Calu3 (cell line): ENCODE data around the gene KIF21A. TPM values are rescaled to one million over a fixed set of nuclear protein-coding genes. Genes with fewer than 3 reads are reported as not detected.

ENCODE experiments used
- BruUV-seq: library from RNA; stranded (reverse); fragments of 400-500 nt; replicated peaks from 2 replicates; lab custom pipeline; 2021; lab: Mats Ljungman, UMichigan
- CTCF ChIA-PET: fragments of 300-600 bp; sonication (Branson Sonifier 250); formaldehyde crosslinking; loops from one replicate; lab custom pipeline; 2022; ENCODE audit warnings: antibody characterized with exemption; lab: Charles Lee
- DNase-seq: peaks from one replicate; pipeline ENCODE4 v3.0.0; 2022
- H3K27ac Mint-ChIP-seq: one replicate; pipeline ENCODE4 v1.8.0; 2022; ENCODE audit warnings: mixed read lengths; ENCODE audit not compliant: unreplicated experiment
- H3K27me3 Mint-ChIP-seq: one replicate; pipeline ENCODE4 v1.8.0; 2022; ENCODE audit warnings: mixed read lengths; ENCODE audit not compliant: unreplicated experiment
- H3K36me3 Mint-ChIP-seq: one replicate; pipeline ENCODE4 v1.8.0; 2022; ENCODE audit warnings: mild to moderate bottlenecking, moderate library complexity, mixed read lengths; ENCODE audit not compliant: insufficient read depth, unreplicated experiment
- H3K4me1 Mint-ChIP-seq: one replicate; pipeline ENCODE4 v1.8.0; 2022; ENCODE audit warnings: mild to moderate bottlenecking, low read depth, mixed read lengths; ENCODE audit not compliant: unreplicated experiment
- H3K4me3 Mint-ChIP-seq: one replicate; pipeline ENCODE4 v1.8.0; 2022; ENCODE audit warnings: mild to moderate bottlenecking, low read depth, moderate library complexity, mixed read lengths; ENCODE audit not compliant: unreplicated experiment
- H3K9me3 Mint-ChIP-seq: one replicate; pipeline ENCODE4 v1.8.0; 2022; ENCODE audit warnings: low read depth, mixed read lengths; ENCODE audit not compliant: unreplicated experiment
- CTCF ChIP-seq: fragments of 200-600 bp; IDR thresholded peaks from one replicate; pipeline ENCODE4 v1.8.0; 2022; ENCODE audit warnings: antibody characterized with exemption; ENCODE audit not compliant: unreplicated experiment
- intact Hi-C: fragments of 100-400 bp; cut with micrococcal nuclease; formaldehyde crosslinking; loops from one replicate; pipeline ENCODE4 v1.10.0; 2022; ENCODE audit not compliant: unreplicated experiment
- total RNA-seq: library from RNA; stranded (reverse); gene quantifications from 2 replicates; pipeline ENCODE4 v1.2.3, GENCODE V29; 2022

Gene KIF21A
- total RNA-seq, 1 experiment from 2014 or later, result 28.7 TPM

- no peak for DNase-seq
Measured at GRCh38 chr12:39395866-39396265, 47.1 kb downstream of the KIF21A start.

DNA sequence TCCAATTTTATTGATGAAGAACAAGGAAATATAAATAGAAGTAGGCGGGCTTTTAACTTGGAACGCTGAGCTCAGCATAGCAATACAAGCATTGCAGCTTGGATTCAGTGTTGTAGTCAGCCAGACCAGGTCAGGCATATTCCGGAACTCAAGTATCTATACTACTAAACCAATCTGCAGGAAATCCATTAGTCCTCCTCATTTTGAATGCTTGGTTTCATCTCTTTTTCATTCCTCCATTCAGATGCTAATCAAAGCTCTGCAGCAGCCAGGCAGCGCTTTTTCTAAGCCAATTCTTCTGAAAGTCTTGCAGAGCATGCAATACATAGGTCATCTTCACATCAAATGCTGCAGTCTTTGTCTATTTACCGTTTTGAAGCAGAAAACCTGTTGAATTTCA lies 49.0 kb downstream of the KIF21A start:
- no peak for TF ChIP-seq CTCF
- intact Hi-C loops, result no loop called here
- CTCF ChIA-PET, result interaction anchor here (0.8 kb wide), 1 partner anchor 22 kb away, joined by 3 read pairs; no protein-coding TSS in a partner anchor
- Mint-ChIP-seq H3K4me3 (no peak overlapping the region), H3K9me3 (no peaks in the 10 kb centered on the region), H3K36me3 (no peaks in the 10 kb centered on the region), H3K4me1 (no peaks in the 10 kb centered on the region), H3K27me3 (no peaks in the 10 kb centered on the region), H3K27ac (no peak overlapping the region)
- DNase-seq, result no peak
- no TSS peak for BruUV-seq

More at GRCh38 chr12:39395866-39396265, 47.1 kb downstream of the KIF21A start:
- Mint-ChIP-seq H3K9me3 (no peaks in the 10 kb centered on the region), H3K27me3 (no peaks in the 10 kb centered on the region), H3K4me1 (no peaks in the 10 kb centered on the region), H3K4me3 (no peak overlapping the region), H3K27ac (no peak overlapping the region), H3K36me3 (no peaks in the 10 kb centered on the region)
- intact Hi-C loops, result no loop called here
- CTCF ChIA-PET, result no interaction called here
- TF ChIP-seq CTCF, result no peak
- BruUV-seq, result no TSS peak

- Mint-ChIP-seq H3K4me3 (no peak overlapping the region), H3K9me3 (no peaks in the 10 kb centered on the region), H3K4me1 (no peaks in the 10 kb centered on the region), H3K27ac (no peak overlapping the region), H3K36me3 (no peaks in the 10 kb centered on the region), H3K27me3 (no peaks in the 10 kb centered on the region)
- no peak for DNase-seq
- intact Hi-C loops, result no loop called here
- BruUV-seq, result no TSS peak
- CTCF ChIA-PET, result no interaction called here
- no peak for TF ChIP-seq CTCF
Measured at GRCh38 chr12:39393179-39393578, 49.7 kb downstream of the KIF21A start.

GRCh38 chr12:39392154-39392925 lies 50.6 kb downstream of the KIF21A start:
- Mint-ChIP-seq H3K27me3 (no peaks in the 10 kb centered on the region), H3K4me3 (no peak overlapping the region), H3K36me3 (no peaks in the 10 kb centered on the region), H3K9me3 (no peaks in the 10 kb centered on the region), H3K4me1 (no peaks in the 10 kb centered on the region), H3K27ac (no peak overlapping the region)
- intact Hi-C loops, result no loop called here
- BruUV-seq, result no TSS peak
- CTCF ChIA-PET, result no interaction called here
- TF ChIP-seq CTCF, result no peak
- DNase-seq, result no peak
